GM18526 (cell line): ENCODE data around the gene NOC2L.

Source experiments
- POLR2A ChIP-seq: IDR thresholded peaks from 3 replicates; pipeline ENCODE4 v1.6.1; 2011; ENCODE audit not compliant: insufficient read length; ENCODE audit errors: extremely low read depth

The NOC2L gene

DNA sequence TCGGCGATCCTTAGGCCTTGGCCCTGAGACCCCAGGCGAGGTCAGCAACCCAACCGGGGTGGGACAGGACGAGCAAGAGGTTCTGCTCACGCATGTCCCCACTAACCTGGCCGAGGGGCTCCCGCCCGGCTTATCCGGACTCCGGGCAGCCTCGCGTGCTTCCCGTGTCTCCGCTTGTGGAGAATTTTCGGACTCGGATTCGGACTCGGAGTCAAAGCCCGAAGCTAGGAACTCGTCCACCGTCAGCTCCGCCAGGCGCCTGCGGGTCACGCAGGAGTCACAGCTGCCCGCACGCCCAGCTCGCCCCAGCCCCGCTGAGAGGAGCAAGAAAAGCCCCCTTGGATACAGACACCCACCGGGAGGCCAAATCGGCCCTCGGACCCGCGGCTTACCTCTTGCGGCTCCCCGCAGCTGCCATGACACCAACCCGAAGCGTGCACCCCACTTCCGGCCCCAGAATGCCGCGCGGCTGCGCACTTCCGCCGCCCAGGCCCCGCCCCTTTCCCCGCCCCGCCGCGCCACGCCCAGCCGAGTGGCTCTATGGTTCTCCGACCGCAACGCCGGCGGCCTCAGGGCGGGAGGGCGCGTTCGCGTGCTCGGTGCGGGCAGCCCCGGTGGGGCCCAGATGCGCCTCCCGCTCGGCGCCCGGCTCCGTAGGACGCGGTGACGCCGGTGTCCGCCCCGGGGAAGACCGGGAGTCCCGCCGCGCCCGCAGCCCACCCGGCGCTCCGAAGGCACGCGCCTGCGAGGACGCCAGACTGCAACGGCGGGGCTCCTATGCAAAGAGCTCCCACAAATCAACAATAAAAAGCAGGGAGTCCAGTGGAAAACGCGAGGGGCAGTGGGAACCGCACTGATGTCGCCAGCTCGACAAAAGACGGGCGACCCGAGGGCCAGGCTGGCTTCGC is at the start of gene NOC2L:
Gene NOC2L (minus strand): TSS at position 434 of the 908 bp plus-strand sequence. CDS start 16 bp downstream, at position 418.
- TF ChIP-seq POLR2A: peak; percentile 80

DNA sequence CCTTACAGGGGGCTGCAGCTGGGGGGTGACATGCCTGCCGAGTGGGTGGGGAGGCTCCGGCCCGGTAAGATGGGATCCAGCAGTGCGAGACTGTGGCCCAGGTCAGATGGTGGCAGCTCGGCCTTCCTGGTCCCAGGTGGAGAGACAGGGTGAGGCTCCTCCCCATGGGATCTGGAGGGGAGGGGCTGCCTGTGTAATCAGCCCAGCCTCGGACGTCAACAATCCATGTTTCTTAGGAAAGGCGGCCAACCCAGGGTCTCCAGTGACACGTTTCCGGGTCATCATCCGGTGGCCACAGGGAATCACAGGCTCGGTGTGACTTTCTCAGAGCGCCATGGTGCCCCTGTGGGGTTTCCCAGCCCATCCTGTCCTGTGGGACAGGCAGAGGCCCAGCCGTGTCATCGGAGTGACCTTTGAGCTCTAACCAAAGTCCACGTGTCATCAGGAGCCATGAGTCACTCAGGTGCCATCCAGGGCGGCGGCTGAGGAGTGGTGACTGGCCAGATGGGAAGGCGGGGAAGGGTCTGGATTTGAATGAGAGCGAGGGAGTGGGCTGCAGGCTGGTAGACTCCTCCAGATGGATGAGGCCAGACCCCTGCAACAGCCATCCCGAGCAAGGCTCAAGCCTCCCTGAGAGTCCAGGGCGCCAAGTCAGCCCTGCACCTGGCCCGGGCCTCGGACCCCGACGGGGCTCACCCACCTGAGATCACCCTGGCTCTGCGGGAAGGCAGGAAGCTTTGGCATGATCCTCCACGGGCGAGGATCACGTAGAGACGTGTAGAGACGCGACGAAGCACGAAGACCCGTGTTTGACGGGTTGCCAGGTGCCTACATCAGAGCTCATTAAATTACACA is 47.5 kb upstream of the NOC2L start:
- TF ChIP-seq POLR2A: no peak

DNA sequence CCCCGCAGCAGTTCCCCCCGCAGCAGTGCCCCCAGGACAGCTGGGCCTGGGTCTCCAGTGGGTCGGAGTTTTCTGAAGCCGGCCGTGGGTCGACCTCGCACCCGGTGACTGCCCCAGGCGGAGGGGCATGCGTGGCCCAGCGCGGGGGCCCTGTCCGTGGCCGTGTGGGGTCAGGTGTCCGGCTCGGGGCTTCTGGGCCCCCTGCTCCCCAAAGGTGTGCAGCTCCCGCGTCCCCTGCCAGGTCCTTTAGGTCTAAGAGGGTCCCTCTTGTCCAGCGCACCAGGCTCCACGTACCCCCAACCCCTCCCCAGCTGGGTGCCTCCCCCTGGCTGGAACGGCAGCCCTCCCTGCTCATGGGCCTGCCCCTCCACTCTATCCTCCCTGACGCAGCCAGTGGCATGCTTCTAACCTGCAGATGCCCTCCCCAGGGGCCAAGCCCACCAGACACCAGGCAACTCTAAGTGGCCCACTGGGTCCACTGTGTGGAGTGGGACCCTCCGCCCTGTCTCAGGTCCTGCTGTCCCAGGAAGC is 46.8 kb upstream of the NOC2L start:
- TF ChIP-seq POLR2A: no peak

DNA sequence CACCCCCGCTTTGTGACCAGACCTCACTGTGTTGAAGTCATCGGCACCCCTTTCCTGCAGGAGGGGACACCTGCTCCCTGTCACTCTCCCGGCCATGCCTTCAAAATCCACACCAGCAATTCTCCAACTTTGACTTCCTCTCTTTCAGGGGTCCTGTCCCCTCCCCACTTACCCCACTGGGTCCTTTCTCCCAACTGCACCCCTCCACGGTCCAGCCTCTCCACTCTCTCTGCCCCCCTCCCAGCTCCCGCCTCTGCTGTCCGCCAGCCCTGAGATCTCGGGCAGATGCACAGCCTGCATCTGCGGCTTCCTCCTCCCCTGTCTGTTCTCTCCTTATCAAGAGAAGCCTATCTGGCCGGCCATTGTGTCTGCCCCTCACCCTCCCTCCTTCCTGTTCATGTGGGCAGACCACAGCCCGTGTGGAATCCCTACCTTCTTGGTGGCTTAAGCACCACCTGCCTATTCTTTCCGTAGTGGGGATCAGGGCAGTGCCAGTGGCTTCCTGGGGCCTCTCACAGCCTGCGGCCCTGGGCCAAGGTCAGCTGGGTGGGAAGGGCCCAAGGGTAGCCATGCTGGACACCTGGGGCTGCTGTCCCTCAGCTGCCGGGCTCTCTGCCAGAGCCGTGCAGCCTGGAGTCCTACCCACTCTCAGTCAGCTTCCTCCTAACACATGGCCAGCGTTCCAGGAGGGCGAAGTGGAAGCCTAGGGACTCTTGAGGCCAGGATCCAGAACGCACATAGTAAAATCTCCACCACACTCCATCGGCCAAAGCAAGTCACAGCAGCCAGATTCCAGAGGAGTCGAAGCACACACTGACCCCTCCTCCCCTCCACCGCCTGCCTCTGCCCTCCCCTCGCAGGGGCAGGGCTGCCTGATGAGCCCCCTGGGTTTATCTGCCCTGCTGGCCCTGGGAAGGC is 46.0 kb upstream of the NOC2L start:
- TF ChIP-seq POLR2A: no peak

DNA sequence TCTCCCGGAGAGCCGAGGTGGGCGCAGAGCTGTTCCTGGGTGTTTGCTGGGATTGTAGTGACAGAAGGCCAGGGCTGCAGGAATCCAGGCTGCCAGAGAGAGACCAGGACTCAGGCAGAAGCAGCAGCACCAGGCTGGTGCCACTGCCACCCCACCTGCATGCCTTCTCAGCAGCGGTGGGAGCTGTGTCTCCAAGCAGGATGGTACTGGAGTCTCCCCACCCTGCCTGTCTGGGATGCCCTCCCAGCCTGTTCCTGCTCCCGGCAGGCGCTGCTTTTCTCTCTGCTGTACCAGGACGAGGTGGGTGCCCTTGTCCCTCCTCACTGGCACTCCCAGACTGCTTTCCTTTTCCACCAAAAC is 45.3 kb upstream of the NOC2L start:
- TF ChIP-seq POLR2A: no peak

DNA sequence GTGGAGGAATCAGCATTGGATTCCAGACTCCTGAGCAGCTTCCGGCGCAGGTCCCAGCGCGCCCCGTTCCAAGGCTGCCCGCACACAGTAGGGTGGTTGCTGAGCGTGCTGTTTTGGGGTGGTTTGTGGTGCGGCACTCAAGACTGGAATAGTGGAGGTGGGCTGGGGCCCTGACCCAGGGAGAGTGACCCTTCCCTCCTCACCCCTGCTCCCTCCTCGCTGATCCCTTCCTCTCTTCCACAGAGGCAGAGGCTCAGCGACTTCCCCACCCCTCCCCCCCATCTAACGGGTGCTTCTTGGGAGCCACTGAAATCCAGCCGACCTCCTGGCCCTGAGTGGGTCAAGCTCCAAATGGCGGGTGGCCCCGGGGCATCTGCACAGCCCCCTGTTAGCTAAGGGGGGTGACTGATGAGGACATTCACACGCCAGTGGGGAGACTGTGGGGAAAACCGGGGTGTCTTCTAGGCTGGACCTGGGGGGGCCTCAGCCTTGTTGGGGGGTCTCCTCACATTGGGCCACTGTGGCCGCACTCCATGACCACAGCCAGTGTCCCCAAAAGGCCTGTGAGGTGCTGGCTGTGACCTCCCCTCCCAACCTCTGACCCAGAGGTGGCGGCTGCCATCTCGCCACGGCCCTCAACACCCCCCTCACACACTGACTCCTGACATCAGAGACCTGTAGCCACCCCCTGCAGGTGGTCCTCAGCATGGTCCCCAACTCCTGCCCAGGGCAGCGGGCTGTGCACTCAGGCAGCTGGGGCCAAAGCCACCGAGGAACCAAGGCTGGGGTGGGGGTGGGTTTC is 44.8 kb upstream of the NOC2L start:
- no peak for TF ChIP-seq POLR2A

DNA sequence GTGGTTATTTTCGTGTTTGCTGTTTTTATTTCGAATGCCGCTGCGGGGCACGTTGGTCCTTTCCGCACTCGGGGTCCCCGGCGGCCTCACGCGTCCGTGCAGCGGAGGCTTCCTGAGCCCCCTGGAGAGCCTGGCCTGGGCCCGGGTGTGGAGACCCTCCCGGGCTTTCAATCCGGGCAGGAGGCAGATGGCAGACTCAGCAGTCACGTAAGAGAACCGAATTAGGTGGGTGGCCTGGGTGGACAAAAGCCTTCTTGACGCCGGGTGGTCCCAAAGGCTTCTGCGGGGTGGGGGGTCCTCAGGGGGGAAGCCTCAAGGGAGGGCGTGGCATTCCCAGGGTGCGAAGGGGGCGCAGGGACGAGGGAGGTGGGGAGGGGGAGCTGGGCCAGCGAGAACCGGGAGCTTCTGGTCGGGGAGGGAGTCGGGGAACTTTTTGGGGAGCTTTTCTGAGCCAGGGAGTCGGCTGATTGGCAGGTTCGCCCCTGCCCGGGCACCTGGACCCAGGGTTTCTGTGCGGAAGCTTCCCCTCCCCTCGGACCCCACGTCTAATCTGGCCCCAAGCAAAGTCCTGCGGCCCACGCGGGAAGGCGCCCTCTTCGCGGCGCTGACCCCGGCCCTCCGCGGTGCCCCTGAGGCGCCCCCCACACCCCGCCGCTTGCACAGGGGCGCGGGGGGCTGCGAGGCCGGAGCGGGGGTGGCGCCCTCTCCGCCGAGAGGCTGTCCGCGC is 42.2 kb upstream of the NOC2L start:
- TF ChIP-seq POLR2A: no peak

DNA sequence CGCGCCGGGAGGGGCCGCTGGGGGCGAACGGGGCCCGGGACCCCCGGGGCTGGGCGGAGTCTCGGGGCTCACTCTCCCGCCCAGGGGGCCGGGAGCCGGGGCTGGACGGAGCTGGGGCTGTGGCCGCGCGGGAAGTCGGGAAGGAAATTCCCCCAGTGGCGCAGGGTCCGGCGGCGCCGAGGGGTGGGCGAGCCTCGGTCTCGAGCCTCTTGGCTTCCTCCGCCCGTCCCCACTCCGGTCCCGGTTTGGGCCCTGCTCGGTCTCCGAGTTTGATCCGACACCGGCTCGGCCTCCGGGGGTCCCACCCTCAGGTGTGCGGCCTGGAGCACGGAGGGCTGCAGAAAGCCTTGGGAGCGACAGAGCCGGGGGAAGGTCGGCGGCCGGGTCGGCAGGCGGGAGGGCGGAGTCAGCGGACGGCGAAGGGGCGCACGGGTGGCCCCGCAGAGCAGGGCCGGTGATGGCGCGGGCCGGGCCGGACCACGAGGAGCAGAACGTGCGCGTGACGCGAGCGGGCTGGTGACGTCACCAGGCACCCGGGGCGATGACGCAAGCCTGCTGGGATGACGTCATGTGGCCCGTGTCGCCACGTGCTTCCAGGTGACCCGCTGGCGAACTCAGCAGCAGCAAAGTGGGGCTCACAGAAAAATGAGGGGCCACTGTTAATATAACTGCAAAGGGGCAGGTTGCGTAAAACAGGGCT is 41.5 kb upstream of the NOC2L start:
- TF ChIP-seq POLR2A: no peak

DNA sequence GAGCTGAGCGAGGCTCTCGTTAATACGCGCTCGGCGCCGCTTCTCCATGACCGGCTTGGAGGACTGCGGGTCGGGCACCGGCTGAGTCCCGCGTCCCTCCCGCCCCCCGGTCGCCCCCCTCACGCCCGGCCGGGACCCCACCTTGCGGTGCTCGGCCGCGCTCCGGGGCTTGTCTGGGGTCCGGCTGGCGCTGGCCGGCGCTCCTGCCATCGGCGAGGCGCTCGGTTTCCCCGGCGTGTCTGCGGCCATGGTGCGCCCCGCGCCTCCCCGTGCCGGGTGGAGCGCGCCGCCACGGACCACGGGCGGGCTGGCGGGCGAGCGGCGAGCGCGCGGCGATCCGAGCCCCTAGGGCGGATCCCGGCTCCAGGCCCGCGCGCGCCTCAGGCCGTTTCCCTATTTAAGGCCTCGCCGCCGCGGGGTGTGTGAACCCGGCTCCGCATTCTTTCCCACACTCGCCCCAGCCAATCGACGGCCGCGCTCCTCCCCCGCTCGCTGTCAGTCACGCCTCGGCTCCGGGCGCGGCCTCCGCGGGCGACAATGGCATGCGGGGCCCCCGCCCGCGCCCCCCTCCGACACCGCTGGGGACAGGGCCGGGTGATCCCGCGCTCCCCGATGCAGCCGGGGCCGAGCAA is 40.8 kb upstream of the NOC2L start, which contains the start of gene HES4:
Gene HES4 (minus strand): TSS at position 373 of the 632 bp plus-strand sequence. CDS start 124 bp downstream, at position 249.
- peak; percentile 33 for TF ChIP-seq POLR2A

DNA sequence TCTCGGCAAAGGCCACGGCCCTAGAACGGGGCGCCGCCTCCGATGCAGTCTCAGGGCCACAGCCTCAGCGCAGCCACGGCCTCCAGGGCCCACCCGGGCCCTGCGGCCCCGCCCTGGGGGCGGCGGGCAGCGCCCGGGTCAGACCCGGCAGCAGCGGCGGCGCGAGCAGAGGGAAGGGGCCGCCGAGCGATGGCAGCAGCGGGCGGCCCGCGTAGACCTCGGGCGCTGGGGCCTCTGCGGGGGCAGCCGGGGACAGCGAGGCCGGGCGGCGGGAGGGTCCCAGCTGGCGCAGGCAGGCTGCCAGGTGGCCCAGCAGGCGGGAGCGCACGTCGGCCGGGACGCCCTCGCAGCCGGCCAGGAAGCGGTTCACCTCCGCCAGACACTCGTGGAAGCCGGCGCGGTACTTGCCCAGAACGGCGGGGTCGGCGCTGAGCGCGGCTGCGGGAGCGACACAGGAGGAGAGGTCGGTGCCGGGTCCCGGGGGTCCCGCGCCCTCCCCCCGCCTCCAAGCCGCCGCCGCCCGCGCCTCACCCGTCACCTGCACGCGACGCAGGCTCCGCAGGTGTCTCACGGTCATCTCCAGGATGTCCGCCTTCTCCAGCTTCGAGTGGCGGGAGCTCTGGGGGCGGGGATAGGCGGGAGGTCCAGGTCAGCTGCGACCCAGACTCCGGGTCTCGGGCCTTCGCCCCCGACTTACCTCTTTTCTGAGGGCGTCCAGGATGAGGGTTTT is 40.1 kb upstream of the NOC2L start:
- TF ChIP-seq POLR2A: no peak

DNA sequence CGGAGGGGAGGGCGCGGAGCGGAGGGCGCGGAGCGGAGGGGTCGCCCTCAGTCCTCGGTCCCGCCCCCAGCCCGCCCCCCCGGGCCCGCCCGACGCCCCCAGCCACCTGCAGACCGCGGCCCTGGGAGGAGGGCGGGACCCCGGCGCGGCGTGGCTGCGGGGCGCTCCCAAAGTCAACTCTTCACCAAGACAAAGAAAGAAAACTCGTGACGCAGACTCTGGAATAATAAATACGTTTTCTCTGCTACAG is 39.6 kb upstream of the NOC2L start:
- TF ChIP-seq POLR2A: no peak

DNA sequence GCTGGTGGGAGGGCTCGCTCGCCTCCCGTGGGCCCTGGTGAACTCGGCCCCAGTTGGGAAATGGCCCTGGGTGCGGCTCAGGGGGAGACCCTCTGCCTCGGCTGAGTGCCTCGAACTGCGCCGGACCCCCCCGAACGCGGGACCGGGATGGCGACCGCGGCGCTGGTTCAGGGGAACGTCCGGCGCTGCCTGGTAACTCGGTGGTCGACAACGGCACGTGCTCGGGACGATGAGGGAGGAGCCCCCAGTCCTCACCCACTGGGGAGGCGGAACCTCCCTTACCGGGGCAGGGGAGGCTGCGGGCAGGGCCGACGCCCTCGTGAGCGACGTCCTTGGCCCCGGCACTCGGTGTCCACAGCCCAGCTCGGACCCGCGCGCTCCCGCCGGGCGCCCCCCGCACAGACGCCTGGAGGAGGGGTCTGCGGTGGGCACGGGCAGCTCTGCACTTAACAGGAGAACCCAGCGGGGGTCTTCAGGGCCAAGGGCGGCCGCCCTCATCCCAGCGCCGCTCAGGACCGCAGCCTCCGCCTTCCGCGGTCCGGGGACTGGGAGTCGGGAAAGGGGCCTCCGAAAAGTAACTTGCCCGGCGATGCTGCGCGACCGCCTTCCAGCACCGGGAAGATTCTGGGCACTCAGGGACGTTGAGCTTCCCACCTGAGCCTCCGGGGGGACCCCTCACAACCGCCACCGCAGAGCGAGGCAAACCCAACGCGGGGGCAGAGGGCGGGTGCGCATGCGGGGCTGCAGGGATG is 39.1 kb upstream of the NOC2L start:
- TF ChIP-seq POLR2A: no peak

DNA sequence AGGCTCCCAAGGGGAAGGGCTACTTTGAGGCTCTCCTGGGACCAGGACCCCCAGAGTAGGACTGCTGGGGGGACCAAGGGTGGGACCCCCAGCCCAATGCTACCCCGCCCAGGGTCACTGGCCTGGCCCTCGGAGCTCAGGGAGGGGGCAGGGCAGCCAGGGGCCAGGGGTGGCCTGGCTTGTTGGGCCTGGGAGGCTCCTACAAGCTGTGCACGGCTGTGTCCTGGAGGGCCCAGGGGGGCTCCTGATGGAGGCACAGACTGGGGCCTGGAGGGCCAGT is 38.6 kb upstream of the NOC2L start:
- TF ChIP-seq POLR2A: no peak
